Measurements from ENCODE around the gene PARP12. TPM values are rescaled to one million over a fixed set of nuclear protein-coding genes. Genes with fewer than 3 reads are reported as not detected.
A peak's percentile ranks its signal among the peaks of the same experiment; 100 is the strongest.

PARP12 gene
- total and polyA plus RNA-seq, 11 donors = 6.8 to 65.9 (median 12.6) TPM

- no peak for TF ChIP-seq POLR2A (IDR thresholded peaks at IDR 0.05)
- TF ChIP-seq, protein P1, sequence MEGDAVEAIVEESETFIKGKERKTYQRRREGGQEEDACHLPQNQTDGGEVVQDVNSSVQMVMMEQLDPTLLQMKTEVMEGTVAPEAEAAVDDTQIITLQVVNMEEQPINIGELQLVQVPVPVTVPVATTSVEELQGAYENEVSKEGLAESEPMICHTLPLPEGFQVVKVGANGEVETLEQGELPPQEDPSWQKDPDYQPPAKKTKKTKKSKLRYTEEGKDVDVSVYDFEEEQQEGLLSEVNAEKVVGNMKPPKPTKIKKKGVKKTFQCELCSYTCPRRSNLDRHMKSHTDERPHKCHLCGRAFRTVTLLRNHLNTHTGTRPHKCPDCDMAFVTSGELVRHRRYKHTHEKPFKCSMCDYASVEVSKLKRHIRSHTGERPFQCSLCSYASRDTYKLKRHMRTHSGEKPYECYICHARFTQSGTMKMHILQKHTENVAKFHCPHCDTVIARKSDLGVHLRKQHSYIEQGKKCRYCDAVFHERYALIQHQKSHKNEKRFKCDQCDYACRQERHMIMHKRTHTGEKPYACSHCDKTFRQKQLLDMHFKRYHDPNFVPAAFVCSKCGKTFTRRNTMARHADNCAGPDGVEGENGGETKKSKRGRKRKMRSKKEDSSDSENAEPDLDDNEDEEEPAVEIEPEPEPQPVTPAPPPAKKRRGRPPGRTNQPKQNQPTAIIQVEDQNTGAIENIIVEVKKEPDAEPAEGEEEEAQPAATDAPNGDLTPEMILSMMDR (IDR thresholded peaks at IDR 0.05) = no peak
- WGBS, 4 donors = 89 to 96% (median 93%) methylated on average over 11 of the region's 11 CpGs
- H3K9me3 ChIP-seq = no peaks in the 10 kb centered on the region
- intact Hi-C loops (cut with DNase I) = no loop called here
- H3K27ac ChIP-seq = no peak overlapping the region
- no peak overlapping the region for H3K4me3 ChIP-seq
- H3K27me3 ChIP-seq = no peaks in the 10 kb centered on the region
- DNase-seq = no peak
- peaks cover 0 to 16% (median 0%) of the 10 kb centered on the region in 12 donors for H3K4me1 ChIP-seq
- H3K36me3 ChIP-seq = peaks cover 0 to 7% (median 0%) of the 10 kb centered on the region in 9 donors
- no peak for ATAC-seq
Observed at GRCh38 chr7:140081774-140082425, 19.1 kb upstream of the PARP12 start.

DNA sequence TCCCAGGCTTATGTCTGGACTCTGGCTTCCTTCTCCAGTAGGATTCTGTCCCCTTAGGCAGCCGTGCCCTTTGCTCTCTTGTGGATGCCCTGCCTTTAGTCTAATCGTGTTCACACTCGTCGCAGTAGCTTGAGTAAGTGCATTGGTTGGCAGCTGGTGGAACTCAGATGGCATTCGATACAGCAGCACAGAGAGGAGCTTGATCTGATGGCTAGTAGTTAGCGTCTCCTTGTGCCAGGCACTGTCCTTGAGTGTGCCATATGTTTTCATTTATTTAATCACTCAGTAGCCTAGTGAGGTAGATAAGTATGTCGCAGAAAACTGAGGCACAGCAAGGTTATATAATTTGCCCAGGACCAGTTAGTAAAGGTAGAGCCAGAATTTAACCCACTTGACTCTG lies 18.2 kb upstream of the PARP12 start:
- H3K4me1 ChIP-seq = peaks cover 0 to 16% (median 0%) of the 10 kb centered on the region in 12 donors
- H3K27me3 ChIP-seq = no peaks in the 10 kb centered on the region
- H3K9me3 ChIP-seq = no peaks in the 10 kb centered on the region
- no peak overlapping the region for H3K27ac ChIP-seq
- DNase-seq (no peak), ATAC-seq (no peak)
- intact Hi-C loops (cut with DNase I) = no loop called here
- no peak for TF ChIP-seq POLR2A (IDR thresholded peaks at IDR 0.05)
- 62 to 72% (median 67%) methylated on average over 7 of the region's 7 CpGs for WGBS, 4 donors
- H3K4me3 ChIP-seq = no peak overlapping the region
- peaks cover 0 to under 1% (median 0%) of the 10 kb centered on the region in 9 donors for H3K36me3 ChIP-seq

DNA sequence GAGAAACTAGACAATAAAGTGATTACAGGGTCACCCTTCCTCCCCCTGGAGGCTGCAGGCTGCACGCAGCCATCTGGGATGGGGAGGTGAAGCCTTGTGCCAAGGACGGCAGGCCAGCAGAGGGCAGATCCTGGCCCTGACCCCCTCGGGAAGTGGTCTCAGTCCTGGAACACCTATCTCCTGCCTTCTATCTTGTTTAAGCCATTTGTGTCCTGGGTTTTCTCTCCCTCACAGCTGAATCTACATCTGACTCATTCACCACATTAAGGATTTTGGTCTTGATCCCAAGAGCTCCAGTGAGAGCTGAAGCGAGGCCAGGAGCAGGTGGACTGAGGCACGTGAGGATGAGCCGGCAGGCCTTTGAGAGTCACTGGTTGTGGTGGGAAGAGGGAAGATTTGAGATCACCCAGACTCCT lies 16.4 kb upstream of the PARP12 start:
- WGBS, 4 donors = 38 to 54% (median 48%) methylated on average over 6 of the region's 6 CpGs

GRCh38 chr7:140078392-140078791 lies 15.6 kb upstream of the PARP12 start:
- no peak overlapping the region for H3K27ac ChIP-seq
- H3K9me3 ChIP-seq = no peaks in the 10 kb centered on the region
- no peak for TF ChIP-seq POLR2A (IDR thresholded peaks at IDR 0.05)
- TF ChIP-seq, protein P1 (IDR thresholded peaks at IDR 0.05) = no peak
- H3K4me1 ChIP-seq = peaks cover 0 to 6% (median 0%) of the 10 kb centered on the region in 12 donors
- no peaks in the 10 kb centered on the region for H3K27me3 ChIP-seq
- ATAC-seq = no peak
- WGBS, 4 donors = 78 to 84% (median 80%) methylated on average over 13 of the region's 13 CpGs
- no peaks in the 10 kb centered on the region for H3K36me3 ChIP-seq
- no peak overlapping the region for H3K4me3 ChIP-seq
- DNase-seq = no peak
- intact Hi-C loops (cut with DNase I) = no loop called here

More for the DNA sequence above, 16.4 kb upstream of the PARP12 start:
- Histone ChIP-seq H3K27ac (no peak overlapping the region), H3K27me3 (no peaks in the 10 kb centered on the region), H3K9me3 (no peaks in the 10 kb centered on the region), H3K4me1 (peaks cover 0 to 6% (median 0%) of the 10 kb centered on the region in 12 donors), H3K36me3 (no peaks in the 10 kb centered on the region), H3K4me3 (no peak overlapping the region)
- intact Hi-C loops (cut with DNase I) = no loop called here
- no peak for TF ChIP-seq POLR2A (IDR thresholded peaks at IDR 0.05)
- TF ChIP-seq, protein P1 (IDR thresholded peaks at IDR 0.05) = peak in 5 of 12 donors; percentile 12 to 45 (median 36)
- DNase-seq = no peak
- ATAC-seq = peak in 3 of 4 donors; percentile 32 to 58 (median 48)
